Duodenal mucosa (tissue), 2 donors: Measurements from ENCODE around the gene VPS16.

ENCODE experiments used
- H3K27ac ChIP-seq: one replicate; pipeline ENCODE4 v1.7.0; 2013; ENCODE audit warnings: low read depth, low read length
- H3K27me3 ChIP-seq, 2 donors: one replicate each; pipeline ENCODE4 v1.7.0; 2013; ENCODE audit warnings: low read length in 2 of 2, control low read depth in 1 of 2; ENCODE audit not compliant: insufficient read depth in 2 of 2, control insufficient read depth in 1 of 2
- H3K36me3 ChIP-seq, 2 donors: one replicate each; pipeline ENCODE4 v1.7.0; 2013; ENCODE audit warnings: low read length in 2 of 2, control low read depth in 1 of 2; ENCODE audit not compliant: insufficient read depth in 2 of 2, control insufficient read depth in 1 of 2
- H3K4me1 ChIP-seq, 2 donors: one replicate each; pipeline ENCODE4 v1.7.0; 2013; ENCODE audit warnings: low read length in 2 of 2, control low read depth in 1 of 2; ENCODE audit not compliant: insufficient read depth in 2 of 2, control insufficient read depth in 1 of 2
- H3K4me3 ChIP-seq, 2 donors: one replicate each; pipeline ENCODE4 v1.7.0; 2013; ENCODE audit warnings: low read length in 2 of 2, low read depth in 1 of 2
- H3K9ac ChIP-seq, 2 donors: one replicate each; pipeline ENCODE4 v1.7.0; 2013; ENCODE audit warnings: low read length in 2 of 2, low read depth in 1 of 2
- H3K9me3 ChIP-seq, 2 donors: one replicate each; pipeline ENCODE4 v1.7.0; 2013; ENCODE audit warnings: low read length in 2 of 2, control low read depth in 1 of 2; ENCODE audit not compliant: control insufficient read depth in 1 of 2

The VPS16 gene

DNA sequence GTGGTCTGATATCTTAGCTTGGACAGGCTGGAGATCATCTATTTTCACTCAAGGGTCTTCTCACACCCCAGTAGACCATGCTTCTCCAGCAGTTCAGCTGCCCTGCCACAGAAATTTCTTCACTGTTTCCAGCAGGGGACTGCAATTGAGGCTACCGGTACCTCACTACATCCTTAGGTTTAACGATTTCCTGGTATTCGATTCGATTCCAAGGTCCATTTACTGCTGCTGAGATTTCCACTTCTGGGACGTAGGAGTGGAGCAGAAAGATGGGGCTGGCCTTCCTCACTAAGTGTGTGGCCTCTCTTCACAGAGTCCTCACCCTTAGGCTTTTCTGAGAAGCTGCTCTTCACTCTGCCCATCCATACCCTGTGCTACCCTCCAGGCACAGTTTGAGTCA lies 6.2 kb downstream of the VPS16 start:
- Histone ChIP-seq H3K4me3 (no peak overlapping the region), H3K36me3 (no peaks in the 10 kb centered on the region), H3K27ac (no peak overlapping the region), H3K27me3 (no peaks in the 10 kb centered on the region), H3K9ac (no peak overlapping the region), H3K9me3 (no peaks in the 10 kb centered on the region), H3K4me1 (peaks cover 0 to 3% of the 10 kb centered on the region in 2 donors)

- no peaks in the 10 kb centered on the region for H3K36me3 ChIP-seq
- H3K9me3 ChIP-seq: no peaks in the 10 kb centered on the region
- H3K9ac ChIP-seq: no peak overlapping the region
- no peak overlapping the region for H3K27ac ChIP-seq
- H3K27me3 ChIP-seq: no peaks in the 10 kb centered on the region
- peaks cover 4 to 5% of the 10 kb centered on the region in 2 donors for H3K4me1 ChIP-seq
- H3K4me3 ChIP-seq: no peak overlapping the region
These were observed 7.3 kb downstream of the VPS16 start for GRCh38 chr20:2847802-2848201.

DNA sequence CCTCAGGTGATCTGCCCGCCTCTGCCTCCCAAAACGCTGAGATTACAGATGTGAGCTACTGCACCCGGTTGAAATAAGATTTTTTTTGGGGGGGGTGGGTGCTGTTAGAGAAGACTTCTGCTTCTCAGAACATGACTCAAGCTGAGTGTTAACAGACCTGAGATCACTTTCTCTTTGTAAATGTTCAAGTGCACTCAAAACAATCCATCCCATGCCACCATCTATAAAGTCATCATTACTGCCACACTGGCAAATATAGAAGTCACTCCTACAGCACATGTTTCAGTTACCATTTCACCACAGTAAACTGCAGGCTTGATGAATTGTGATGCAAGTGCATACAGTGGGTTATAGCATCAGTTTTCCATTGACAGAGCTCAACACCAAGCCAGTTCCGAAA lies 9.0 kb downstream of the VPS16 start:
- peaks cover 4 to 5% of the 10 kb centered on the region in 2 donors for H3K4me1 ChIP-seq
- no peak overlapping the region for H3K9ac ChIP-seq
- no peak overlapping the region for H3K4me3 ChIP-seq
- H3K27me3 ChIP-seq: no peaks in the 10 kb centered on the region
- H3K9me3 ChIP-seq: no peaks in the 10 kb centered on the region
- H3K27ac ChIP-seq: no peak overlapping the region
- no peaks in the 10 kb centered on the region for H3K36me3 ChIP-seq

DNA sequence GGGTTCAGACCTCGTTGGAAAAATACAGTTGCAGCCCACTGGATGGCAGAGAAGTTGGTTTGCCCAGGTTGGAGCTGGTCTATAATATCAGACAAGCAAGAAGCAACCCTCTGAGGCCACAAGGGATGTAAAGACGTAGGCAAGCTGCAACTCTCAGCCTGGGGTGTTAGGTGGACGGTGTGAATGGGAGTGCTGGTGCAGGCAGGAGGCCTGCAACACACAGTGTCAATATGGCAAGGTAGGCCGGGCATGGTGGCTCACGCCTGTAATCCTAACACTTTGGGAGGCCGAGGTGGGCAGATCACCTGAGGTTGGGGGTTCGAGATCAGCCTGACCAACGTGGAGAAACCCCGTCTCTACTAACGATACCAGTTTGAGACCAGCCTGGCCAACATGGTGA lies 10.5 kb downstream of the VPS16 start:
- Histone ChIP-seq H3K4me1 (peaks cover 4 to 5% of the 10 kb centered on the region in 2 donors), H3K4me3 (no peak overlapping the region), H3K9me3 (no peaks in the 10 kb centered on the region), H3K27me3 (no peaks in the 10 kb centered on the region), H3K36me3 (no peaks in the 10 kb centered on the region), H3K9ac (no peak overlapping the region), H3K27ac (no peak overlapping the region)

DNA sequence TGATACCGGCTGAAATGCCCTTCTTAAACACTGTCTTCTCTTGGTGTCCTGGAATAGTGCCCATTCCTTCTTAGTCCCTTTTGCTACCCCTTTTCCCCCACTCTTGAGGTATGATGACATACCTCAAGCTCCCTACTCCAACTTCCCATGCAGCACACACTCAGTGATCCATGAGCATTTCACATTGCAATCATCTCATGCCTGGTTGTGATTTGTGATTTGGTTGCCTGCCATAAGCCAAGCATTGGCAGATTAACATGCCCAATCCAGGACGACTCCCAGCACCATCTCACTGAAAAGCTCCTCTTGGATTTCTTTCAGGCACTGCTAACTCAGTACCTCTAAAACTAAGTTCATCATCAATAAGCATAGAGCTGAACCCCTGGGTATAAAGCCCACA lies 18.0 kb downstream of the VPS16 start:
- Histone ChIP-seq H3K9ac (no peak overlapping the region), H3K4me1 (no peaks in the 10 kb centered on the region), H3K9me3 (no peaks in the 10 kb centered on the region), H3K4me3 (no peak overlapping the region), H3K27me3 (no peaks in the 10 kb centered on the region), H3K36me3 (peaks cover 7 to 27% of the 10 kb centered on the region in 2 donors), H3K27ac (no peak overlapping the region)

GRCh38 chr20:2859330-2860121 lies 19.0 kb downstream of the VPS16 start:
- H3K4me1 ChIP-seq: no peaks in the 10 kb centered on the region
- no peak overlapping the region for H3K9ac ChIP-seq
- H3K36me3 ChIP-seq: peaks cover 7 to 35% of the 10 kb centered on the region in 2 donors
- H3K27ac ChIP-seq: no peak overlapping the region
- no peaks in the 10 kb centered on the region for H3K27me3 ChIP-seq
- H3K4me3 ChIP-seq: no peak overlapping the region
- H3K9me3 ChIP-seq: no peaks in the 10 kb centered on the region

- peaks cover 0 to 3% of the 10 kb centered on the region in 2 donors for H3K4me1 ChIP-seq
- no peak overlapping the region for H3K27ac ChIP-seq
- no peaks in the 10 kb centered on the region for H3K9me3 ChIP-seq
- no peak overlapping the region for H3K9ac ChIP-seq
- no peak overlapping the region for H3K4me3 ChIP-seq
- H3K27me3 ChIP-seq: no peaks in the 10 kb centered on the region
- H3K36me3 ChIP-seq: peaks cover 21 to 55% of the 10 kb centered on the region in 2 donors
These were observed 24.1 kb downstream of the VPS16 start for GRCh38 chr20:2864626-2865025.

- no peak overlapping the region for H3K4me3 ChIP-seq
- no peaks in the 10 kb centered on the region for H3K9me3 ChIP-seq
- H3K27me3 ChIP-seq: no peaks in the 10 kb centered on the region
- H3K27ac ChIP-seq: no peak overlapping the region
- no peak overlapping the region for H3K9ac ChIP-seq
- H3K4me1 ChIP-seq: peaks cover 0 to 3% of the 10 kb centered on the region in 2 donors
- peaks cover 21 to 55% of the 10 kb centered on the region in 2 donors for H3K36me3 ChIP-seq
These were observed 24.6 kb downstream of the VPS16 start for GRCh38 chr20:2865101-2865500.

- no peak overlapping the region for H3K4me3 ChIP-seq
- no peak overlapping the region for H3K27ac ChIP-seq
- H3K4me1 ChIP-seq: peaks cover 0 to 3% of the 10 kb centered on the region in 2 donors
- peaks cover 21 to 52% of the 10 kb centered on the region in 2 donors for H3K36me3 ChIP-seq
- no peaks in the 10 kb centered on the region for H3K27me3 ChIP-seq
- H3K9ac ChIP-seq: no peak overlapping the region
- no peaks in the 10 kb centered on the region for H3K9me3 ChIP-seq
These were observed 25.1 kb downstream of the VPS16 start for GRCh38 chr20:2865630-2866029.

DNA sequence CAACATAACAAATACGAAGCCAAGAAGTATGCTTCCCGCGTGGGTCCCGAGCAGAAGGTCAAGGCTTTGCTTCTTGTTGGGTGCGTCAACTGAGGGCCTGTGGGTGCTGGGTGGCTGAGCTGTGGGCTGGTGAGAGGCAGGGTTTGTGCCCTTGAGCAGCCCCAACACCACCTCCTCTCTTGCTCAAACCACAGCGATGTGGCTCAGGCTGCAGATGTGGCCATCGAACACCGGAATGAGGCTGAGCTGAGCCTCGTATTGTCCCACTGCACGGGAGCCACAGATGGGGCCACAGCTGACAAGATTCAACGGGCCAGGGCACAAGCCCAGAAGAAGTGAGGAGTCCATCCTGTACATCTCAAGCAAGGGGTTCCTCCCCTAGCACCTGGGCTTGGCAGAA lies 25.7 kb downstream of the VPS16 start:
- Histone ChIP-seq H3K9ac (no peak overlapping the region), H3K27ac (no peak overlapping the region), H3K4me1 (peaks cover 0 to 3% of the 10 kb centered on the region in 2 donors), H3K36me3 (peaks cover 17 to 45% of the 10 kb centered on the region in 2 donors), H3K9me3 (no peaks in the 10 kb centered on the region), H3K27me3 (peaks cover 0 to 4% of the 10 kb centered on the region in 2 donors), H3K4me3 (no peak overlapping the region)
